Astrocyte of the spinal cord (primary cell): Measurements from ENCODE around the gene MPV17L2.

ENCODE experiments used
- DNase-seq: peaks from one replicate; pipeline ENCODE4 v3.0.0; 2011; ENCODE audit warnings: low read depth, low spot score
- H3K4me3 ChIP-seq: 2 replicates; pipeline ENCODE4 v1.5.1; 2011; ENCODE audit warnings: low read depth, mild to moderate bottlenecking, low read length, moderate library complexity
- in situ Hi-C: cut with HindIII; loops from 2 replicates; pipeline ENCODE4 v1.10.0; 2017; ENCODE audit warnings: low sequenced_read_pairs
- TF ChIP-seq, protein P1 (sequence below): IDR thresholded peaks from 2 replicates; pipeline ENCODE4 v1.5.1; 2012; ENCODE audit warnings: low read depth, mild to moderate bottlenecking, low read length, inconsistent platforms

The MPV17L2 gene

DNA sequence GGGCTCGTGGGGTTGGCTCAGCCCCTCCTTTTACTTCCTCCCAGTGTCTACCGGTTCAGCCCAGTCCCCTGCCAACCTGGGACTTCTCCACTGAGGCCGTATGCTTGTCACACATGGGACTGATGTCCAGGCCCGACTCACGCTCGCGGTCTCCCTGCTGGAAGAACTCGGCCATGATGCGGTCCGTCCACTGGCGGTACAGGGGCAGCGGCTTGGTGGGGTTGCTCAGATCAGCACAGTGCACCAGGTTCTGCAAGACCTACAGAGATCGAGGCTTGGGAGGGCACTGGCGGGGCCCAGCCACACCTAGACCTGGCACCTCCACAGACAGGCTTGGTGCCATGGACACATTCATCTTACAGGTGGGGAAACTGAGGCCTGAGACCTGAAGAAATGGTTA lies 18.7 kb downstream of the MPV17L2 start:
- TF ChIP-seq, protein P1, sequence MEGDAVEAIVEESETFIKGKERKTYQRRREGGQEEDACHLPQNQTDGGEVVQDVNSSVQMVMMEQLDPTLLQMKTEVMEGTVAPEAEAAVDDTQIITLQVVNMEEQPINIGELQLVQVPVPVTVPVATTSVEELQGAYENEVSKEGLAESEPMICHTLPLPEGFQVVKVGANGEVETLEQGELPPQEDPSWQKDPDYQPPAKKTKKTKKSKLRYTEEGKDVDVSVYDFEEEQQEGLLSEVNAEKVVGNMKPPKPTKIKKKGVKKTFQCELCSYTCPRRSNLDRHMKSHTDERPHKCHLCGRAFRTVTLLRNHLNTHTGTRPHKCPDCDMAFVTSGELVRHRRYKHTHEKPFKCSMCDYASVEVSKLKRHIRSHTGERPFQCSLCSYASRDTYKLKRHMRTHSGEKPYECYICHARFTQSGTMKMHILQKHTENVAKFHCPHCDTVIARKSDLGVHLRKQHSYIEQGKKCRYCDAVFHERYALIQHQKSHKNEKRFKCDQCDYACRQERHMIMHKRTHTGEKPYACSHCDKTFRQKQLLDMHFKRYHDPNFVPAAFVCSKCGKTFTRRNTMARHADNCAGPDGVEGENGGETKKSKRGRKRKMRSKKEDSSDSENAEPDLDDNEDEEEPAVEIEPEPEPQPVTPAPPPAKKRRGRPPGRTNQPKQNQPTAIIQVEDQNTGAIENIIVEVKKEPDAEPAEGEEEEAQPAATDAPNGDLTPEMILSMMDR: no peak

GRCh38 chr19:18214779-18215433 lies 21.9 kb downstream of the MPV17L2 start:
- TF ChIP-seq, protein P1: no peak
- H3K4me3 ChIP-seq: no peak overlapping the region

More for the DNA sequence above, 18.7 kb downstream of the MPV17L2 start:
- DNase-seq: no peak
- in situ Hi-C loops: no loop called here
- no peak overlapping the region for H3K4me3 ChIP-seq

GRCh38 chr19:18216789-18217188 lies 23.8 kb downstream of the MPV17L2 start:
- TF ChIP-seq, protein P1: no peak

More at GRCh38 chr19:18214779-18215433, 21.9 kb downstream of the MPV17L2 start:
- in situ Hi-C loops: no loop called here
- DNase-seq: peak; percentile 38

DNA sequence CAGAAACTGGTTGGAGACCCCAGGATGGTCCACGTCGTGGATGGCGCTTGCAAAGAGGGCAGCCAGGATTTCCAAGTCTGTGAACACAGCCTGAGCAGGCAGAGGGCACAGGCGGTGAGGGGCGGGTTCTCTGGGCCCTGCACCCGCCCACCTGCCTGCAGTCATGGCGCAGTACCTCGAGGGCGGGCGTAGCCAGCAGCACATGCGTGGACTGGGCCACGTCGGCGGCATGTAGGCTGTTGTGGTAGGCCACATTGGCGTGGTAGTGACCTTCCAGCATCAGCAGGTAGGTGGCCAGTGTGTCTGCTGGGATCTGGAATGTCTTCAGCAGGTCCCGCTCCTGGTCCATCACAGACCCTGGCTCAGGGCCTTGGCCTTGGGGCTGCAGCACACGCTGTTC lies 25.1 kb downstream of the MPV17L2 start:
- no peak for DNase-seq
- no peak overlapping the region for H3K4me3 ChIP-seq
- TF ChIP-seq, protein P1: no peak
- in situ Hi-C loops: no loop called here

More at GRCh38 chr19:18216789-18217188, 23.8 kb downstream of the MPV17L2 start:
- DNase-seq: no peak
- in situ Hi-C loops: no loop called here
- no peak overlapping the region for H3K4me3 ChIP-seq

- in situ Hi-C loops: no loop called here
- no peak for DNase-seq
- TF ChIP-seq, protein P1: no peak
- H3K4me3 ChIP-seq: no peak overlapping the region
Measured at GRCh38 chr19:18218600-18218999, 25.6 kb downstream of the MPV17L2 start.

GRCh38 chr19:18219911-18220631 lies 27.1 kb downstream of the MPV17L2 start:
- H3K4me3 ChIP-seq: no peak overlapping the region
- TF ChIP-seq, protein P1: no peak
- no peak for DNase-seq
- in situ Hi-C loops: no loop called here
